ENCODE measurements around the gene CEP350.

GRCh38 chr1:180101411-180101810, 146.8 kb downstream of the CEP350 start:
- TF ChIP-seq USF2 (IDR thresholded peaks at IDR 0.05; ENCODE audit: low read depth, low read length) = no peak
- no peak for TF ChIP-seq MXI1 (IDR thresholded peaks at IDR 0.05; ENCODE audit: borderline replicate concordance, low read depth, low read length)
- no peak for TF ChIP-seq POLR2A (IDR thresholded peaks at IDR 0.05; ENCODE audit: low read depth, low read length)
- no peak for TF ChIP-seq CTCF (conservative IDR thresholded peaks at IDR 0.05; ENCODE audit: low read depth, low read length)
- no peak for TF ChIP-seq FOS (IDR thresholded peaks at IDR 0.05; ENCODE audit: low read depth, low read length)
- no peak for TF ChIP-seq SMC3 (IDR thresholded peaks at IDR 0.05; ENCODE audit: low read depth, low read length)
- TF ChIP-seq RAD21 (IDR thresholded peaks at IDR 0.05; ENCODE audit: low read length) = no peak
- TF ChIP-seq MAZ (IDR thresholded peaks at IDR 0.05; ENCODE audit: borderline replicate concordance, low read depth, low read length) = no peak
- no peak for TF ChIP-seq RFX5 (IDR thresholded peaks at IDR 0.05; ENCODE audit: low read depth, low read length)
- TF ChIP-seq RCOR1 (IDR thresholded peaks at IDR 0.05; ENCODE audit: insufficient replicate concordance, low read length) = no peak
- no peak for TF ChIP-seq BHLHE40 (IDR thresholded peaks at IDR 0.05; ENCODE audit: low read depth, low read length)
